IMR-90 (cell line): ENCODE results near the gene OXA1L. TPM values are rescaled to one million over a fixed set of nuclear protein-coding genes. Genes with fewer than 3 reads are reported as not detected.

Experiments
- ATAC-seq: fragments of 200-7000 bp; cut with Tn5 transposase; 2 replicates; pipeline ENCODE4 v1.9.1; 2020; ENCODE audit warnings: low read depth, mild to moderate bottlenecking, moderate library complexity
- BruUV-seq: library from RNA; stranded (reverse); fragments of 400-500 nt; replicated peaks from 2 replicates; lab custom pipeline; 2021; lab: Mats Ljungman, UMichigan
- CTCF ChIA-PET: fragments of 300-600 bp; formaldehyde crosslinking; extraction: SDS; loops from one replicate; lab custom pipeline; 2021; ENCODE audit warnings: antibody characterized with exemption; lab: Yijun Ruan, JAX
- POLR2A ChIA-PET: fragments of 300-600 bp; sonication (Branson Sonifier 250); formaldehyde crosslinking; loops from one replicate; lab custom pipeline; 2022; ENCODE audit warnings: antibody characterized with exemption; ENCODE audit not compliant: unreplicated experiment; lab: Charles Lee
- DNase-seq: peaks from one replicate; pipeline ENCODE4 v3.0.0; 2013
- H2AFZ ChIP-seq: replicated peaks from 2 replicates; pipeline ENCODE3; 2013; ENCODE audit warnings: low read length, mild to moderate bottlenecking; ENCODE audit not compliant: poor library complexity
- H2AK5ac ChIP-seq: 2 replicates; pipeline ENCODE4 v1.6.1; 2013; ENCODE audit warnings: low read depth, low read length, inconsistent platforms
- H2AK9ac ChIP-seq: replicated peaks from 2 replicates; pipeline ENCODE3; 2013; ENCODE audit warnings: mild to moderate bottlenecking, low read depth, low read length, moderate library complexity; ENCODE audit not compliant: poor library complexity
- H2BK120ac ChIP-seq: 2 replicates; pipeline ENCODE4 v1.6.1; 2013; ENCODE audit warnings: low read depth, low read length, inconsistent platforms
- H2BK15ac ChIP-seq: 3 replicates; pipeline ENCODE4 v1.6.1; 2013; ENCODE audit warnings: low read depth, low read length, inconsistent platforms
- H2BK20ac ChIP-seq: 2 replicates; pipeline ENCODE4 v1.6.1; 2013; ENCODE audit warnings: low read depth, mild to moderate bottlenecking, inconsistent platforms, low read length, moderate library complexity
- H2BK5ac ChIP-seq: 2 replicates; pipeline ENCODE4 v1.6.1; 2013; ENCODE audit warnings: mild to moderate bottlenecking, low read depth, low read length, inconsistent platforms; ENCODE audit not compliant: poor library complexity, severe bottlenecking
- H3K14ac ChIP-seq: replicated peaks from 2 replicates; pipeline ENCODE4 v1.6.1; 2013; ENCODE audit warnings: low read depth, low read length, inconsistent platforms
- H3K18ac ChIP-seq: 2 replicates; pipeline ENCODE4 v1.6.1; 2013; ENCODE audit warnings: low read depth, low read length, control low read depth
- H3K23ac ChIP-seq: 2 replicates; pipeline ENCODE4 v1.6.1; 2013; ENCODE audit warnings: low read depth, low read length, inconsistent platforms
- H3K27ac ChIP-seq: 2 replicates; pipeline ENCODE4 v1.5.1; 2013; ENCODE audit warnings: mild to moderate bottlenecking, control low read depth, low read length; ENCODE audit not compliant: insufficient read depth
- H3K27me3 ChIP-seq: 2 replicates; pipeline ENCODE4 v1.6.1; 2013; ENCODE audit warnings: low read length; ENCODE audit not compliant: control insufficient read depth, insufficient read depth
- H3K36me3 ChIP-seq: 2 replicates; pipeline ENCODE4 v1.6.1; 2013; ENCODE audit warnings: low read length, mixed read lengths; ENCODE audit not compliant: control insufficient read depth, insufficient read depth
- H3K4ac ChIP-seq: 2 replicates; pipeline ENCODE4 v1.6.1; 2013; ENCODE audit warnings: low read depth, low read length, inconsistent platforms
- H3K4me1 ChIP-seq: 2 replicates; pipeline ENCODE4 v1.6.1; 2013; ENCODE audit warnings: low read length, mixed read lengths; ENCODE audit not compliant: control insufficient read depth, insufficient read depth
- H3K4me2 ChIP-seq: 2 replicates; pipeline ENCODE4 v1.6.1; 2013; ENCODE audit warnings: low read depth, mild to moderate bottlenecking, control low read depth, low read length, moderate library complexity
- H3K4me3 ChIP-seq: 2 replicates; pipeline ENCODE4 v1.5.1; 2013; ENCODE audit warnings: low read depth, mild to moderate bottlenecking, control low read depth, low read length, moderate library complexity; ENCODE audit not compliant: insufficient read depth
- H3K56ac ChIP-seq: 2 replicates; pipeline ENCODE4 v1.6.1; 2013; ENCODE audit warnings: low read length, inconsistent platforms; ENCODE audit not compliant: insufficient read depth; ENCODE audit errors: extremely low read depth
- H3K79me1 ChIP-seq, 2 experiments: 2 replicates each; pipeline ENCODE4 v1.6.1; 2013; ENCODE audit warnings: low read length in 2 of 2, inconsistent platforms in 1 of 2, low read depth in 1 of 2
- H3K9ac ChIP-seq: 2 replicates; pipeline ENCODE4 v1.6.1; 2013; ENCODE audit warnings: low read depth, low read length, control low read depth
- H3K9me1 ChIP-seq: 2 replicates; pipeline ENCODE4 v1.6.1; 2013; ENCODE audit warnings: low read length, inconsistent platforms; ENCODE audit not compliant: insufficient read depth
- H3K9me3 ChIP-seq: 2 replicates; pipeline ENCODE4 v1.6.1; 2013; ENCODE audit warnings: low read length; ENCODE audit not compliant: control insufficient read depth, insufficient read depth
- H4K20me1 ChIP-seq: 2 replicates; pipeline ENCODE4 v1.6.1; 2013; ENCODE audit warnings: low read length, inconsistent platforms; ENCODE audit not compliant: insufficient read depth
- H4K5ac ChIP-seq: 2 replicates; pipeline ENCODE4 v1.6.1; 2013; ENCODE audit warnings: mild to moderate bottlenecking, low read depth, low read length, control low read depth
- H4K8ac ChIP-seq, 2 experiments: 2 replicates each; pipeline ENCODE4 v1.6.1; 2013; ENCODE audit warnings: low read depth in 2 of 2, low read length in 2 of 2, control low read depth in 1 of 2, inconsistent platforms in 1 of 2
- H4K91ac ChIP-seq: 2 replicates; pipeline ENCODE4 v1.6.1; 2013; ENCODE audit warnings: low read depth, low read length, inconsistent platforms; ENCODE audit not compliant: insufficient read depth
- BHLHE40 ChIP-seq: fragments of 150-350 bp; IDR thresholded peaks from 2 replicates; pipeline ENCODE4 v1.6.1; 2016; ENCODE audit warnings: mild to moderate bottlenecking, low read depth, low read length
- CEBPB ChIP-seq: IDR thresholded peaks from 2 replicates; pipeline ENCODE4 v1.6.1; 2012; ENCODE audit warnings: low read depth, low read length, improper control_type of control experiment
- CHD1 ChIP-seq: IDR thresholded peaks from 2 replicates; pipeline ENCODE4 v1.6.1; 2012; ENCODE audit warnings: low read depth, low read length, improper control_type of control experiment
- FOS ChIP-seq: fragments of 150-350 bp; IDR thresholded peaks from 2 replicates; pipeline ENCODE4 v1.6.1; 2016; ENCODE audit warnings: low read depth, low read length
- MAFK ChIP-seq: IDR thresholded peaks from 2 replicates; pipeline ENCODE4 v1.6.1; 2012; ENCODE audit warnings: low read depth, low read length, improper control_type of control experiment
- MAZ ChIP-seq: IDR thresholded peaks from 2 replicates; pipeline ENCODE4 v1.6.1; 2012; ENCODE audit warnings: low read depth, mild to moderate bottlenecking, low read length, improper control_type of control experiment, moderate library complexity, borderline replicate concordance
- MXI1 ChIP-seq: IDR thresholded peaks from 2 replicates; pipeline ENCODE4 v1.6.1; 2012; ENCODE audit warnings: low read depth, mild to moderate bottlenecking, low read length, moderate library complexity, borderline replicate concordance
- NFE2L2 ChIP-seq: fragments of 150-350 bp; IDR thresholded peaks from 2 replicates; pipeline ENCODE4 v1.6.1; 2016; ENCODE audit warnings: low read depth, mild to moderate bottlenecking, low read length
- RAD21 ChIP-seq: IDR thresholded peaks from 2 replicates; pipeline ENCODE4 v1.6.1; 2012; ENCODE audit warnings: low read length, improper control_type of control experiment
- RCOR1 ChIP-seq: IDR thresholded peaks from 2 replicates; pipeline ENCODE4 v1.6.1; 2012; ENCODE audit warnings: mild to moderate bottlenecking, low read length, improper control_type of control experiment; ENCODE audit not compliant: insufficient replicate concordance
- RFX5 ChIP-seq: IDR thresholded peaks from 2 replicates; pipeline ENCODE4 v1.8.0; 2012; ENCODE audit warnings: low read depth, mild to moderate bottlenecking, low read length, moderate library complexity
- SMC3 ChIP-seq: fragments of 150-350 bp; IDR thresholded peaks from 2 replicates; pipeline ENCODE4 v1.6.1; 2016; ENCODE audit warnings: low read depth, mild to moderate bottlenecking, antibody characterized with exemption, low read length, moderate library complexity
- WGBS, 2 experiments: methylation state at CpG; one replicate each; pipeline versions ENCODE4 v1.1.5 to v1.1.7; 2013; ENCODE audit warnings: missing lambda C conversion rate in 2 of 2; ENCODE audit not compliant: insufficient read length in 1 of 2; ENCODE audit errors: extremely low coverage in 2 of 2; 5-methylcytosine and 5-hydroxymethylcytosine counted together
- dilution Hi-C: fragments of 300-500 bp; cut with HindIII; formaldehyde crosslinking; loops from one replicate; pipeline ENCODE4 v1.14.3; 2018; ENCODE audit warnings: low sequenced_read_pairs; ENCODE audit not compliant: unreplicated experiment
- in situ Hi-C: fragments of 300-500 bp; cut with MboI; formaldehyde crosslinking; loops from 3 replicates; pipeline ENCODE4 v1.14.3; 2019; ENCODE audit warnings: low sequenced_read_pairs, inconsistent platforms, mixed read lengths
- intact Hi-C: fragments of 100-400 bp; cut with micrococcal nuclease; formaldehyde crosslinking; loops from 2 replicates; pipeline ENCODE4 v1.10.0; 2022
- polyA plus RNA-seq, 3 experiments: library from polyadenylated mRNA; depleted of rRNA; stranded (reverse); fragments of >200 nt; gene quantifications; 2 replicates each; pipeline ENCODE4 v1.2.3, GENCODE V29; 2012; ENCODE audit warnings: low replicate concordance in 1 of 3
- total RNA-seq: library from RNA; depleted of rRNA; stranded (reverse); fragments of >200 nt; gene quantifications from 2 replicates; pipeline ENCODE4 v1.2.3, GENCODE V29; 2012
- TF ChIP-seq, protein P1 (sequence below): fragments of 150-350 bp; IDR thresholded peaks from 2 replicates; pipeline ENCODE4 v1.6.1; 2017; ENCODE audit warnings: mild to moderate bottlenecking, antibody characterized with exemption, low read length, low read depth
- TF ChIP-seq, protein P2 (sequence below): fragments of 150-350 bp; IDR thresholded peaks from 2 replicates; pipeline ENCODE4 v1.6.1; 2016; ENCODE audit warnings: low read depth, mild to moderate bottlenecking, low read length, moderate library complexity, borderline replicate concordance
- TF ChIP-seq, protein P3 (sequence below): conservative IDR thresholded peaks from 2 replicates; pipeline ENCODE4 v1.5.1; 2012; ENCODE audit warnings: mild to moderate bottlenecking, low read depth, low read length, improper control_type of control experiment

The OXA1L gene
- total and polyA plus RNA-seq, 2 of the 4 experiments (the other 2 are of a cell fraction), result 47.3 to 113 TPM

DNA sequence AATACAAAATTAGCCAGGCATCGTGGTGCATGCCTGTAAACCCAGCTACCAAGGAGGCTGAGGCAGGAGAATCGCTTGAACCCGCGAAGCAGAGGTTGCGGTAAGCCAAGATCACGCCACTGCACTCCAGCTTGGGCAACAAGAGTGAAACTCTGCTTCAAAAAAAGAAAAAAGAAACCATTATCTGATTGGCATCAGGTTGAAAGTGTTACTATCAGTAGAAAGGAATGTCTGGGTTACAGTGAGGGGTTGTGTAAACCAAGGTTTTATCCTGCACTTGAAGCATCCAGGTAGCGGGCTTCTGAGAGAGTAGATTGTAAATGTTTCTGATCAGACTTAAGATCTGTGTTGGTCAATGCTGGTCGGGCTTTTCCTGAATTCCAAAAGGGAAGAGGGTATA lies 14.1 kb upstream of the OXA1L start:
- in situ Hi-C loops, result no loop called here
- H2BK20ac ChIP-seq, result no peak overlapping the region
- dilution Hi-C loops, result no loop called here

More for the DNA sequence above, 14.1 kb upstream of the OXA1L start:
- no peak overlapping the region for H3K9ac ChIP-seq
- ChIA-PET CTCF (no interaction called here), POLR2A (no interaction called here)
- H3K27me3 ChIP-seq, result peaks cover 17% of the 10 kb centered on the region
- intact Hi-C loops, result no loop called here
- H2BK5ac ChIP-seq, result no peak overlapping the region
- H3K4me1 ChIP-seq, result no peaks in the 10 kb centered on the region
- H4K20me1 ChIP-seq, result no peaks in the 10 kb centered on the region
- no peak overlapping the region for H4K5ac ChIP-seq
- no peak overlapping the region for H2AFZ ChIP-seq
- no peak overlapping the region for H2AK5ac ChIP-seq
- H3K18ac ChIP-seq, result no peak overlapping the region
- H3K79me1 ChIP-seq, result no peaks in the 10 kb centered on the region
- no peak overlapping the region for H3K4me2 ChIP-seq
- H3K56ac ChIP-seq, result no peak overlapping the region
- no peak for DNase-seq
- no peak overlapping the region for H2AK9ac ChIP-seq
- no peak for ATAC-seq
- H2BK120ac ChIP-seq, result no peak overlapping the region
- no peak overlapping the region for H3K27ac ChIP-seq
- H4K91ac ChIP-seq, result no peak overlapping the region
- H3K23ac ChIP-seq, result no peak overlapping the region
- H3K9me1 ChIP-seq, result no peaks in the 10 kb centered on the region
- H4K8ac ChIP-seq, result no peak overlapping the region
- no peaks in the 10 kb centered on the region for H3K36me3 ChIP-seq
- BruUV-seq, result no TSS peak
- H2BK15ac ChIP-seq, result no peak overlapping the region
- 78% methylated on average over 7 of the region's 8 CpGs; no CpG with 5 or more reads in 1 of the 2 experiments for WGBS, 2 experiments
- H3K4me3 ChIP-seq, result no peak overlapping the region
- no peaks in the 10 kb centered on the region for H3K9me3 ChIP-seq
- no peak overlapping the region for H3K4ac ChIP-seq
- TF ChIP-seq NFE2L2, result no peak
- TF ChIP-seq MXI1, result no peak
- TF ChIP-seq RFX5, result no peak
- TF ChIP-seq FOS, result no peak
- TF ChIP-seq BHLHE40, result no peak
- TF ChIP-seq CHD1, result no peak
- TF ChIP-seq, protein P1, sequence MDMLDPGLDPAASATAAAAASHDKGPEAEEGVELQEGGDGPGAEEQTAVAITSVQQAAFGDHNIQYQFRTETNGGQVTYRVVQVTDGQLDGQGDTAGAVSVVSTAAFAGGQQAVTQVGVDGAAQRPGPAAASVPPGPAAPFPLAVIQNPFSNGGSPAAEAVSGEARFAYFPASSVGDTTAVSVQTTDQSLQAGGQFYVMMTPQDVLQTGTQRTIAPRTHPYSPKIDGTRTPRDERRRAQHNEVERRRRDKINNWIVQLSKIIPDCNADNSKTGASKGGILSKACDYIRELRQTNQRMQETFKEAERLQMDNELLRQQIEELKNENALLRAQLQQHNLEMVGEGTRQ, result no peak
- no peak for TF ChIP-seq SMC3
- TF ChIP-seq, protein P2, sequence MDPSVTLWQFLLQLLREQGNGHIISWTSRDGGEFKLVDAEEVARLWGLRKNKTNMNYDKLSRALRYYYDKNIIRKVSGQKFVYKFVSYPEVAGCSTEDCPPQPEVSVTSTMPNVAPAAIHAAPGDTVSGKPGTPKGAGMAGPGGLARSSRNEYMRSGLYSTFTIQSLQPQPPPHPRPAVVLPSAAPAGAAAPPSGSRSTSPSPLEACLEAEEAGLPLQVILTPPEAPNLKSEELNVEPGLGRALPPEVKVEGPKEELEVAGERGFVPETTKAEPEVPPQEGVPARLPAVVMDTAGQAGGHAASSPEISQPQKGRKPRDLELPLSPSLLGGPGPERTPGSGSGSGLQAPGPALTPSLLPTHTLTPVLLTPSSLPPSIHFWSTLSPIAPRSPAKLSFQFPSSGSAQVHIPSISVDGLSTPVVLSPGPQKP, result no peak
- TF ChIP-seq RAD21, result no peak
- TF ChIP-seq, protein P3, sequence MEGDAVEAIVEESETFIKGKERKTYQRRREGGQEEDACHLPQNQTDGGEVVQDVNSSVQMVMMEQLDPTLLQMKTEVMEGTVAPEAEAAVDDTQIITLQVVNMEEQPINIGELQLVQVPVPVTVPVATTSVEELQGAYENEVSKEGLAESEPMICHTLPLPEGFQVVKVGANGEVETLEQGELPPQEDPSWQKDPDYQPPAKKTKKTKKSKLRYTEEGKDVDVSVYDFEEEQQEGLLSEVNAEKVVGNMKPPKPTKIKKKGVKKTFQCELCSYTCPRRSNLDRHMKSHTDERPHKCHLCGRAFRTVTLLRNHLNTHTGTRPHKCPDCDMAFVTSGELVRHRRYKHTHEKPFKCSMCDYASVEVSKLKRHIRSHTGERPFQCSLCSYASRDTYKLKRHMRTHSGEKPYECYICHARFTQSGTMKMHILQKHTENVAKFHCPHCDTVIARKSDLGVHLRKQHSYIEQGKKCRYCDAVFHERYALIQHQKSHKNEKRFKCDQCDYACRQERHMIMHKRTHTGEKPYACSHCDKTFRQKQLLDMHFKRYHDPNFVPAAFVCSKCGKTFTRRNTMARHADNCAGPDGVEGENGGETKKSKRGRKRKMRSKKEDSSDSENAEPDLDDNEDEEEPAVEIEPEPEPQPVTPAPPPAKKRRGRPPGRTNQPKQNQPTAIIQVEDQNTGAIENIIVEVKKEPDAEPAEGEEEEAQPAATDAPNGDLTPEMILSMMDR, result no peak
- no peak for TF ChIP-seq MAZ
- no peak for TF ChIP-seq CEBPB
- no peak for TF ChIP-seq RCOR1
- TF ChIP-seq MAFK, result no peak
- H3K14ac ChIP-seq, result no peak overlapping the region
